Measurements from ENCODE around the gene FADS2. TPM values are rescaled to one million over a fixed set of nuclear protein-coding genes. Genes with fewer than 3 reads are reported as not detected.

The FADS2 gene
- total RNA-seq, 2 experiments from 2014 or later = 131 to 134 TPM

DNA sequence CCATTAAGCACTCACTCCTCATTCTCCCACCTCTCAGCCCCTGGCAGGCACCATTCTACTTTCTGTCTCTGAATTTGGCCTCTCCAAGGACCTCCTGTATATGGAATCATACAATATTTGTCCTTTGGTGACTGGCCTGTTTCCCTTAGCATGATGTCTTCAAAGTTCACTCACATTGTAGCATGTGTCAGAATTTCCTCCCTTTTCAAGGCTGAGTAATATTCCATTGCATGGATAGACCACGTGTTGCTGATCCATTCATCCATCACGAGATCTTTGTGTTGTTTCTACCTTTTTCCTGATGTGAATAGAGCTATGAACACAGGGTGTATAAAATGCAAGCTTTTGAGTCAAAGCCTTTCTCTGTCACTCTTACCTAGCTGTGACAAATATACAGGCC is 11.6 kb downstream of the FADS2 start:
- TF ChIP-seq, protein P1, sequence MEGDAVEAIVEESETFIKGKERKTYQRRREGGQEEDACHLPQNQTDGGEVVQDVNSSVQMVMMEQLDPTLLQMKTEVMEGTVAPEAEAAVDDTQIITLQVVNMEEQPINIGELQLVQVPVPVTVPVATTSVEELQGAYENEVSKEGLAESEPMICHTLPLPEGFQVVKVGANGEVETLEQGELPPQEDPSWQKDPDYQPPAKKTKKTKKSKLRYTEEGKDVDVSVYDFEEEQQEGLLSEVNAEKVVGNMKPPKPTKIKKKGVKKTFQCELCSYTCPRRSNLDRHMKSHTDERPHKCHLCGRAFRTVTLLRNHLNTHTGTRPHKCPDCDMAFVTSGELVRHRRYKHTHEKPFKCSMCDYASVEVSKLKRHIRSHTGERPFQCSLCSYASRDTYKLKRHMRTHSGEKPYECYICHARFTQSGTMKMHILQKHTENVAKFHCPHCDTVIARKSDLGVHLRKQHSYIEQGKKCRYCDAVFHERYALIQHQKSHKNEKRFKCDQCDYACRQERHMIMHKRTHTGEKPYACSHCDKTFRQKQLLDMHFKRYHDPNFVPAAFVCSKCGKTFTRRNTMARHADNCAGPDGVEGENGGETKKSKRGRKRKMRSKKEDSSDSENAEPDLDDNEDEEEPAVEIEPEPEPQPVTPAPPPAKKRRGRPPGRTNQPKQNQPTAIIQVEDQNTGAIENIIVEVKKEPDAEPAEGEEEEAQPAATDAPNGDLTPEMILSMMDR (IDR thresholded peaks at IDR 0.05) = no peak
- DNase-seq (no peak), ATAC-seq (no peak)
- no peak overlapping the region for H3K4me3 Mint-ChIP-seq
- no peak overlapping the region for H3K27ac Mint-ChIP-seq
- H3K27me3 Mint-ChIP-seq = no peaks in the 10 kb centered on the region
- ChIA-PET POLR2A (interaction anchor here (0.7 kb wide), 1 partner anchor 619 kb away, joined by 3 read pairs; no protein-coding TSS in a partner anchor), CTCF (interaction anchor here (1.0 to 1.4 kb wide), 5 partner anchors 10 to 268 kb away, joined by 3 to 5 read pairs (median 4); no protein-coding TSS in a partner anchor)
- peaks cover 52% of the 10 kb centered on the region for H3K36me3 Mint-ChIP-seq (ENCODE audit: low read depth)
- H3K4me1 Mint-ChIP-seq (ENCODE audit: low read depth) = peaks cover 10% of the 10 kb centered on the region
- no peaks in the 10 kb centered on the region for H3K9me3 Mint-ChIP-seq
- intact Hi-C loops (cut with micrococcal nuclease) = no loop called here

- no peaks in the 10 kb centered on the region for H3K9me3 Mint-ChIP-seq
- TF ChIP-seq, protein P1 (IDR thresholded peaks at IDR 0.05) = no peak
- no peak overlapping the region for H3K27ac Mint-ChIP-seq
- peaks cover 5% of the 10 kb centered on the region for H3K4me1 Mint-ChIP-seq (ENCODE audit: low read depth)
- no peaks in the 10 kb centered on the region for H3K27me3 Mint-ChIP-seq
- ChIA-PET POLR2A (interaction anchor here (0.7 to 1.0 kb wide), 2 partner anchors 14 to 619 kb away, joined by 3 read pairs; no protein-coding TSS in a partner anchor), CTCF (interaction anchor here (1.0 to 1.5 kb wide), 6 partner anchors 11 to 268 kb away, joined by 3 to 5 read pairs (median 4); no protein-coding TSS in a partner anchor)
- intact Hi-C loops (cut with micrococcal nuclease) = no loop called here
- H3K36me3 Mint-ChIP-seq (ENCODE audit: low read depth) = peaks cover 56% of the 10 kb centered on the region
- no peak overlapping the region for H3K4me3 Mint-ChIP-seq
- ATAC-seq = no peak
- DNase-seq = no peak
Observed at GRCh38 chr11:61840371-61840770, 12.3 kb downstream of the FADS2 start.

DNA sequence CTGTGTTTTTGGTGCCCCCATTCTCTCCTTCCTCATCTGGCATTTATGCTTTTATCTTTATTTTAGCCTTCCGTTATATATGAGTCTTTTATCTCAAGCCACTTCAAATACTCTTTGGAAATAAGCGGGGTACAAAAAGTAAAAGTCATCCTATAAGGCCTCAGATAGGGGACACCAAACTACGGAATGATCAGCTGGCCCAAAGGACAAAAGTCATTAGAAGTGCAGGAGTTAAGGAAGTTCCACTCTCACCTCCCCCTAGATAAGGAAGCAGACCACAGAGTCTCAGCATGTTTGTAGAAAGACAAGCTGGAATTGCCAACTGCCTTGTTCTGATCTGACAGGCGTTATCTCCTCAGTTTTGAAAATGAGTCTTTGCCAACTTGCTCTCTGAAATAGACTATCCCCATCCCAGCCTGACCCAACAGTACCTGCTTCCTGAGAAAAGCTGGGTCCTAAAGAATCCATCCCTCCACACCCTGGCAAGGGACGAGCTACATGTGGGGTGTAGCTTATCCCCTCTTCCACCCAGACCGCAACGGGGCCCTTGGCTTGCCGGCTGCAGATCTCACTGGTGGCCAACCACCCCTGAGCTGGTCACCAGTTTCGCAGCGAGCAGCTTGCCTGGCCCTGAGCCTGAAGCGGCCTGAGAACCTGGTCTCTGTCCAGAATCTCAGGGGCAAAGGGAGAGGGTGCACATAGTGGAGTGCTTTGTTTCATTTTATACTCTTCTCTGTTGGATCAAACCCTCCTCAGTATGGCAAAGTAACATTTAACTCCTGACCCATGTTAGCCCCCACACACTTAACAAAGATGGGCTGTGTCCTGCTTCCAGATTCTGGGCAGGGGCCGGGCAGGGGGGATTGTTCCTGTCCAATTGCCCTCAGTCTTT is 13.8 kb downstream of the FADS2 start:
- CTCF ChIA-PET = interaction anchor here (0.9 to 1.5 kb wide), 2 partner anchors 29 to 266 kb away, joined by 3 to 4 read pairs; no protein-coding TSS in a partner anchor
- Mint-ChIP-seq H3K27ac (no peak overlapping the region), H3K36me3 (ENCODE audit: low read depth) (peaks cover 55% of the 10 kb centered on the region), H3K4me3 (no peak overlapping the region), H3K27me3 (no peaks in the 10 kb centered on the region), H3K9me3 (no peaks in the 10 kb centered on the region), H3K4me1 (ENCODE audit: low read depth) (peaks cover 1% of the 10 kb centered on the region)
- TF ChIP-seq, protein P1 (IDR thresholded peaks at IDR 0.05) = no peak
- intact Hi-C loops (cut with micrococcal nuclease) = no loop called here
- no peak for ATAC-seq
- DNase-seq = no peak
- POLR2A ChIA-PET = interaction anchor here (1.2 kb wide), 1 partner anchor 13 kb away, joined by 3 read pairs; no protein-coding TSS in a partner anchor

DNA sequence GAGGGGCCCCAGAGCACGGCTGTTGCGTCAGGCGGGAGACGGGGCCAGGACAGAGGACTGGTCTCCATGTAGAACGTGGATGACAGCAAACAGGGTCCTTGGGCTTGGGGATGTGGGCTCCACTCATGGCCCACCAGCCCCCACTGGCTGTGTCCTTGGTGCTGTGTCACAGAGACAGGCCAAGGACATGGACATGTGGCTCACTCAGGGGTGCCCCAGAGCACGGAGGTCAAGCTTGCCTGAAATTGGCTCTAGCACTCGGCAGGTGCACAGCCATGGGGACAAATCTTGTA is 14.4 kb downstream of the FADS2 start:
- Mint-ChIP-seq H3K4me1 (ENCODE audit: low read depth) (peaks cover 1% of the 10 kb centered on the region), H3K27ac (no peak overlapping the region)

More for the DNA sequence above, 14.4 kb downstream of the FADS2 start:
- DNase-seq (no peak), ATAC-seq (no peak)
- ChIA-PET POLR2A (no interaction called here), CTCF (interaction anchor here (0.9 kb wide), 1 partner anchor 265 kb away, joined by 3 read pairs; no protein-coding TSS in a partner anchor)
- no peaks in the 10 kb centered on the region for H3K27me3 Mint-ChIP-seq
- H3K36me3 Mint-ChIP-seq (ENCODE audit: low read depth) = peaks cover 59% of the 10 kb centered on the region
- intact Hi-C loops (cut with micrococcal nuclease) = no loop called here
- H3K4me3 Mint-ChIP-seq = no peak overlapping the region
- no peaks in the 10 kb centered on the region for H3K9me3 Mint-ChIP-seq
- TF ChIP-seq, protein P1 (IDR thresholded peaks at IDR 0.05) = no peak

Data from activated CD8-positive, alpha-beta T cell treated with anti-CD3 and anti-CD28 coated beads for 36 hours (primary cell).